GM19467 (cell line): ENCODE data around the gene FAHD2A.
"Not testable (repeated sequence)": the region's sequence is repeated elsewhere in the genome, so short reads cannot be mapped to it uniquely, and the experiment has no call there.

Experiments used
- ATAC-seq: cut with Tn5 transposase; IDR thresholded peaks from one replicate; pipeline ENCODE4 v1.9.1; 2021; ENCODE audit warnings: mild to moderate bottlenecking, moderate library complexity; ENCODE audit not compliant: unreplicated experiment

Gene FAHD2A

GRCh38 chr2:95389245-95390119 lies 13.0 kb upstream of the FAHD2A start:
- ATAC-seq: peak; percentile 53

- no peak for ATAC-seq
Measured at GRCh38 chr2:95390272-95390880, 12.1 kb upstream of the FAHD2A start.

GRCh38 chr2:95390881-95391321 lies 11.6 kb upstream of the FAHD2A start:
- ATAC-seq: no peak

- no peak for ATAC-seq
Measured at GRCh38 chr2:95391641-95392310, 10.7 kb upstream of the FAHD2A start.

GRCh38 chr2:95392320-95392719 lies 10.2 kb upstream of the FAHD2A start:
- no peak for ATAC-seq

GRCh38 chr2:95392730-95393455 lies 9.6 kb upstream of the FAHD2A start:
- no peak for ATAC-seq

- no peak for ATAC-seq
Measured at GRCh38 chr2:95393901-95394300, 8.6 kb upstream of the FAHD2A start.

- no peak for ATAC-seq
Measured at GRCh38 chr2:95399061-95399460, 3.4 kb upstream of the FAHD2A start.

GRCh38 chr2:95401480-95401879 lies 1.0 kb upstream of the FAHD2A start:
- no peak for ATAC-seq

- ATAC-seq: peak; percentile 8
Measured at GRCh38 chr2:95402004-95402369, 521 bp upstream of the FAHD2A start.

GRCh38 chr2:95403204-95403721 lies 755 bp downstream of the FAHD2A start:
- ATAC-seq: peak; percentile 16

GRCh38 chr2:95403824-95404223 lies 1.3 kb downstream of the FAHD2A start:
- not testable (repeated sequence) for ATAC-seq

GRCh38 chr2:95404676-95405075 lies 2.2 kb downstream of the FAHD2A start:
- not testable (repeated sequence) for ATAC-seq

GRCh38 chr2:95411239-95411638 lies 8.7 kb downstream of the FAHD2A start:
- not testable (repeated sequence) for ATAC-seq

- peak; percentile 77 for ATAC-seq
Measured at GRCh38 chr2:95414015-95414594, 11.6 kb downstream of the FAHD2A start.

- ATAC-seq: not testable (repeated sequence)
Measured at GRCh38 chr2:95415138-95415537, 12.6 kb downstream of the FAHD2A start.

GRCh38 chr2:95415561-95415960 lies 13.1 kb downstream of the FAHD2A start:
- not testable (repeated sequence) for ATAC-seq

- ATAC-seq: not testable (repeated sequence)
Measured at GRCh38 chr2:95427196-95427867, 24.8 kb downstream of the FAHD2A start.

GRCh38 chr2:95429748-95430467 lies 27.4 kb downstream of the FAHD2A start:
- ATAC-seq: not testable (repeated sequence)
